Measurements from ENCODE around the gene RAD51B.
"Not testable (repeated sequence)": the region's sequence is repeated elsewhere in the genome, so short reads cannot be mapped to it uniquely, and the experiment has no call there.

GRCh38 chr14:68428900-68429299, 609.3 kb downstream of the RAD51B start:
- not testable (repeated sequence) for TF ChIP-seq POLR2A, POLR2AphosphoS5 (IDR thresholded peaks at IDR 0.05)
- TF ChIP-seq, protein P1, sequence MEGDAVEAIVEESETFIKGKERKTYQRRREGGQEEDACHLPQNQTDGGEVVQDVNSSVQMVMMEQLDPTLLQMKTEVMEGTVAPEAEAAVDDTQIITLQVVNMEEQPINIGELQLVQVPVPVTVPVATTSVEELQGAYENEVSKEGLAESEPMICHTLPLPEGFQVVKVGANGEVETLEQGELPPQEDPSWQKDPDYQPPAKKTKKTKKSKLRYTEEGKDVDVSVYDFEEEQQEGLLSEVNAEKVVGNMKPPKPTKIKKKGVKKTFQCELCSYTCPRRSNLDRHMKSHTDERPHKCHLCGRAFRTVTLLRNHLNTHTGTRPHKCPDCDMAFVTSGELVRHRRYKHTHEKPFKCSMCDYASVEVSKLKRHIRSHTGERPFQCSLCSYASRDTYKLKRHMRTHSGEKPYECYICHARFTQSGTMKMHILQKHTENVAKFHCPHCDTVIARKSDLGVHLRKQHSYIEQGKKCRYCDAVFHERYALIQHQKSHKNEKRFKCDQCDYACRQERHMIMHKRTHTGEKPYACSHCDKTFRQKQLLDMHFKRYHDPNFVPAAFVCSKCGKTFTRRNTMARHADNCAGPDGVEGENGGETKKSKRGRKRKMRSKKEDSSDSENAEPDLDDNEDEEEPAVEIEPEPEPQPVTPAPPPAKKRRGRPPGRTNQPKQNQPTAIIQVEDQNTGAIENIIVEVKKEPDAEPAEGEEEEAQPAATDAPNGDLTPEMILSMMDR (IDR thresholded peaks at IDR 0.05) = not testable (repeated sequence)
